A673 (cell line): ENCODE results near the gene TOM1L2.

ENCODE experiments used
- CTCF ChIP-seq: fragments of 300-800, 200-600 bp; sonication (generic); conservative IDR thresholded peaks from 2 replicates; pipeline ENCODE4 v1.5.1; 2017; ENCODE audit warnings: low read depth, mild to moderate bottlenecking, antibody characterized with exemption, low read length, moderate library complexity, mixed read lengths
- EZH2 ChIP-seq: fragments of 200-600 bp; sonication (generic); IDR thresholded peaks from 2 replicates; pipeline ENCODE4 v1.6.1; 2017; ENCODE audit warnings: borderline replicate concordance, low read depth, mild to moderate bottlenecking, mixed read lengths, antibody characterized with exemption, low read length; ENCODE audit not compliant: poor library complexity, severe bottlenecking

- TF ChIP-seq CTCF (no peak), EZH2 (no peak)
These were observed 33.7 kb downstream of the TOM1L2 start for GRCh38 chr17:17938388-17939107.
